Kidney epithelial cell (primary cell): ENCODE data around the gene TAT. TPM values are rescaled to one million over a fixed set of nuclear protein-coding genes. Genes with fewer than 3 reads are reported as not detected.
A peak's percentile ranks its signal among the peaks of the same experiment; 100 is the strongest.
"Not testable (repeated sequence)": the region's sequence is repeated elsewhere in the genome, so short reads cannot be mapped to it uniquely, and the experiment has no call there.

Source experiments
- DNase-seq: peaks from one replicate; pipeline ENCODE4 v3.0.0-alpha.2; 2010; ENCODE audit warnings: low read depth
- H3K27me3 ChIP-seq: 2 replicates; pipeline ENCODE4 v1.6.0; 2011; ENCODE audit warnings: low read length; ENCODE audit not compliant: control insufficient read depth, insufficient read depth
- H3K36me3 ChIP-seq: 2 replicates; pipeline ENCODE4 v1.5.1; 2011; ENCODE audit warnings: low read length; ENCODE audit not compliant: control insufficient read depth, insufficient read depth
- H3K4me3 ChIP-seq: 2 replicates; pipeline ENCODE4 v1.5.1; 2011; ENCODE audit warnings: low read depth, mild to moderate bottlenecking, control low read depth, low read length
- CTCF ChIP-seq: IDR thresholded peaks from 2 replicates; pipeline ENCODE4 v1.5.1; 2011; ENCODE audit warnings: mild to moderate bottlenecking, moderate library complexity, low read length, control low read depth, inconsistent platforms; ENCODE audit not compliant: insufficient read depth, poor library complexity, severe bottlenecking
- total RNA-seq: library from RNA; depleted of rRNA; stranded (reverse); fragments of >200 nt; gene quantifications from 2 replicates; pipeline ENCODE4 v1.2.3, GENCODE V29; 2015

Gene TAT
- total RNA-seq, 1 donor from 2014 or later, result not detected

GRCh38 chr16:71618429-71618828 lies 41.5 kb upstream of the TAT start:
- Histone ChIP-seq H3K27me3 (no peaks in the 10 kb centered on the region), H3K4me3 (no peak overlapping the region), H3K36me3 (no peaks in the 10 kb centered on the region)
- TF ChIP-seq CTCF, result no peak
- DNase-seq, result no peak

GRCh38 chr16:71614956-71615355 lies 38.1 kb upstream of the TAT start:
- DNase-seq, H3K36me3 ChIP-seq, H3K4me3 ChIP-seq, H3K27me3 ChIP-seq: not testable (repeated sequence)

- Histone ChIP-seq H3K4me3 (no peak overlapping the region), H3K36me3 (no peaks in the 10 kb centered on the region), H3K27me3 (no peaks in the 10 kb centered on the region)
- DNase-seq, result no peak
- peak; percentile 99 for TF ChIP-seq CTCF
These were observed 34.3 kb upstream of the TAT start for GRCh38 chr16:71610936-71611871.

GRCh38 chr16:71610447-71610846 lies 33.6 kb upstream of the TAT start:
- Histone ChIP-seq H3K36me3 (no peaks in the 10 kb centered on the region), H3K4me3 (no peak overlapping the region), H3K27me3 (no peaks in the 10 kb centered on the region)
- DNase-seq, result no peak
- TF ChIP-seq CTCF, result no peak

- H3K36me3 ChIP-seq, result no peaks in the 10 kb centered on the region
- TF ChIP-seq CTCF, result no peak
- H3K4me3 ChIP-seq, result no peak overlapping the region
- no peak for DNase-seq
- H3K27me3 ChIP-seq, result no peaks in the 10 kb centered on the region
These were observed 32.2 kb upstream of the TAT start for GRCh38 chr16:71609066-71609465.

- H3K36me3 ChIP-seq, result no peaks in the 10 kb centered on the region
- no peaks in the 10 kb centered on the region for H3K27me3 ChIP-seq
- no peak for DNase-seq
- H3K4me3 ChIP-seq, result no peak overlapping the region
- TF ChIP-seq CTCF, result no peak
These were observed 23.9 kb upstream of the TAT start for GRCh38 chr16:71600822-71601221.

GRCh38 chr16:71598426-71598825 lies 21.5 kb upstream of the TAT start:
- not testable (repeated sequence) for H3K36me3 ChIP-seq, DNase-seq, H3K27me3 ChIP-seq, H3K4me3 ChIP-seq

GRCh38 chr16:71595340-71595826 lies 18.5 kb upstream of the TAT start:
- H3K36me3 ChIP-seq, DNase-seq, H3K4me3 ChIP-seq, H3K27me3 ChIP-seq: not testable (repeated sequence)
